ENCODE data around the gene MTERF4. TPM values are rescaled to one million over a fixed set of nuclear protein-coding genes. Genes with fewer than 3 reads are reported as not detected.

MTERF4 gene
- total RNA-seq, 3 donors from 2014 or later = 25.4 to 41.7 (median 32.2) TPM

GRCh38 chr2:241091201-241091600, 10.9 kb downstream of the MTERF4 start:
- DNase-seq (no peak), ATAC-seq (no peak)
- TF ChIP-seq, protein P1, sequence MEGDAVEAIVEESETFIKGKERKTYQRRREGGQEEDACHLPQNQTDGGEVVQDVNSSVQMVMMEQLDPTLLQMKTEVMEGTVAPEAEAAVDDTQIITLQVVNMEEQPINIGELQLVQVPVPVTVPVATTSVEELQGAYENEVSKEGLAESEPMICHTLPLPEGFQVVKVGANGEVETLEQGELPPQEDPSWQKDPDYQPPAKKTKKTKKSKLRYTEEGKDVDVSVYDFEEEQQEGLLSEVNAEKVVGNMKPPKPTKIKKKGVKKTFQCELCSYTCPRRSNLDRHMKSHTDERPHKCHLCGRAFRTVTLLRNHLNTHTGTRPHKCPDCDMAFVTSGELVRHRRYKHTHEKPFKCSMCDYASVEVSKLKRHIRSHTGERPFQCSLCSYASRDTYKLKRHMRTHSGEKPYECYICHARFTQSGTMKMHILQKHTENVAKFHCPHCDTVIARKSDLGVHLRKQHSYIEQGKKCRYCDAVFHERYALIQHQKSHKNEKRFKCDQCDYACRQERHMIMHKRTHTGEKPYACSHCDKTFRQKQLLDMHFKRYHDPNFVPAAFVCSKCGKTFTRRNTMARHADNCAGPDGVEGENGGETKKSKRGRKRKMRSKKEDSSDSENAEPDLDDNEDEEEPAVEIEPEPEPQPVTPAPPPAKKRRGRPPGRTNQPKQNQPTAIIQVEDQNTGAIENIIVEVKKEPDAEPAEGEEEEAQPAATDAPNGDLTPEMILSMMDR (IDR thresholded peaks at IDR 0.05) = no peak
- no peaks in the 10 kb centered on the region for H3K36me3 ChIP-seq (ENCODE audit: low read depth)
- no peaks in the 10 kb centered on the region for H3K4me1 ChIP-seq (ENCODE audit: low read depth)
- intact Hi-C loops (cut with DNase I, micrococcal nuclease) = no loop called here
- H3K9me3 ChIP-seq = no peaks in the 10 kb centered on the region
- no peak overlapping the region for H3K4me3 ChIP-seq

- Histone ChIP-seq H3K9me3 (no peaks in the 10 kb centered on the region), H3K36me3 (ENCODE audit: low read depth) (no peaks in the 10 kb centered on the region), H3K4me1 (ENCODE audit: low read depth) (no peaks in the 10 kb centered on the region), H3K4me3 (no peak overlapping the region)
- DNase-seq = no peak
- intact Hi-C loops (cut with DNase I, micrococcal nuclease) = no loop called here
- TF ChIP-seq, protein P1 (IDR thresholded peaks at IDR 0.05) = no peak
- ATAC-seq = no peak
These were observed 13.0 kb downstream of the MTERF4 start for GRCh38 chr2:241088791-241089732.

DNA sequence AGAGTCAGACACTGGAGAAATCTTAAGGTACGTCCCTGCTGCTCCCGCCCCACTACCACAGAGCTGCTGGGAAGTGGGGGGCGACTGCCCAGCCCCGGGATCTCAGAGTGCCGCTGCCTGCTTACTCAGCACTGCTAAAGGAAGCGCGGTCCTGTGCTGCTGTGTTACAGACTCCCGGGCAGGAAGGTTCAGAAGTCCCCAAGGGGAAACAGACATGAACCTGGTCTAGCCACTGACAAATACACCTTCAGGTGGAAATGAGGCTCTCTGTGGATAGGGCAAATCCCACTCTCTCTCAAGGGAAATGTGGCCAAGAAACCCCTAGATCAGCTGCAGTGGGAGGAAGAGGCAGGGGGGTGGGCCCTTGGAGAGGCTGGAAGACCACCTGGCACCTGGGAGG, 13.7 kb downstream of the MTERF4 start:
- H3K9me3 ChIP-seq = no peaks in the 10 kb centered on the region
- ATAC-seq (no peak), DNase-seq (no peak)
- intact Hi-C loops (cut with DNase I, micrococcal nuclease) = no loop called here
- H3K4me3 ChIP-seq = no peak overlapping the region
- no peaks in the 10 kb centered on the region for H3K36me3 ChIP-seq (ENCODE audit: low read depth)
- TF ChIP-seq, protein P1 (IDR thresholded peaks at IDR 0.05) = no peak
- H3K4me1 ChIP-seq (ENCODE audit: low read depth) = no peaks in the 10 kb centered on the region

DNA sequence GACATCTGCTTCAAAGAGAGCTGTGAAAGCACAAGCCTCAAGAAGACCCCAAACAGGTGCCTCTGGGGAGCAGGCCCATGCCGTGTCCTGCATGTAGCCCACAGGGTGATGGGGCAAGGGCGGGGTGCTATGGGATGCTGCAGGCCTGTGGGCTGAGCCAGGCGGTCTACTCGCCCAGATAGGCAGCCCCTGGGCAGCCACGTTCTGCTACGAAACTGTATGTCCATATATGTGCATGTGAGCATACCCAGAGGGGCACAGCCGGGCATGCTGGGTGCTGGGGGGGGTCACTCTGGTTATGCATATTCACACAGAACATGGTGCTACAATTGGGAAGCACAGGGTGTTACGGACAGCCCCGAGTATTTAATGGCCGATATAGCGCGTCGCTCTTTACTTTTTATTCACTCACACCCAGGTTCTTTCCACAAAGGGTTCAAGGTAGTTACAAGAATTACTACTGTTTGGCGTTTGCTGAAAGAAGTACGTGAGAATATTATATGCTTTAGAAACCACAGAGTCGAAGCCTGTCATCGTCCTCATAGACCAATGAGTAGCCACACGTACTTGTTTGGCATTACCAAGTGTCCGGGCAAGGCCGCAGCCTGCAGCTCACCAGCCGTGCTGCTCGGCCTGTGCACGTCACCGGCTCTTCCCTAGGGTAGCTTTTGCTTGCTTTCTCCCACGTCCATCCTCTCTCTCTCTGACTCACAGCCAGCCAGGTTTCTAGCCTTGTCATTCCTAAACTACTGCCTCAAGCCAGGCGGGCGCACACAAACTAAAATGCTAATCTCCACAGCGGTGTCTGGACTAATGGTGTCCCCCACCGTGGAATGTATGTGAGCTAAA, 14.4 kb downstream of the MTERF4 start:
- no peaks in the 10 kb centered on the region for H3K36me3 ChIP-seq (ENCODE audit: low read depth)
- intact Hi-C loops (cut with DNase I, micrococcal nuclease) = no loop called here
- no peaks in the 10 kb centered on the region for H3K4me1 ChIP-seq (ENCODE audit: low read depth)
- DNase-seq (no peak), ATAC-seq (no peak)
- no peak overlapping the region for H3K4me3 ChIP-seq
- no peaks in the 10 kb centered on the region for H3K9me3 ChIP-seq
- TF ChIP-seq, protein P1 (IDR thresholded peaks at IDR 0.05) = no peak

DNA sequence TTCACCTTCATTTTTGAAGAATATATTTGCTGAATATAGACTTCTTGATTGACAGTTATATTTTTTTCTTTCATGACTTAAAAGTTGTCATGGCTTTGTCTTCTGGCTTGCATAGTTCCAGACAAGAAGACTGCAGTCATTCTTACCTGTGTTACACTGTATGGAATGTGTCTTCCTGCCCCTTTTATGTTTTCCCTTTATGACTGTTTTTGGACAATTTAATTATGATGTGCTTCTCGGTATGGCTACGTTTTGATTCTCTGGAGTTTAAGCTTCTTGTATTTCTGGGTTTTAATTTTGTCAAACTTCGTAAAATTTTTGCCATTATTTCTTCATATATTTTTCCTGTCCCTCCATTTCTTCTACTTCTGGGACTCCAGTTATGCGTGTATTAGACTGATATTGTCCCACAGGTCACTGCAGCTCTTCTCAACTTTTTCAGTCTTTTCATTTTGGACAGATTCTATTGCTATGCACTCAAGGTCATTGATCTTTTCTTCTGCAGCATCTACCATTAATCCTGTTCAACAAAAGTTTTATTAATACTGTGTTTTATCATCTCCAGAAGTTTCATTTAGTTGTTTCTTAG, 17.1 kb downstream of the MTERF4 start:
- ATAC-seq (no peak), DNase-seq (no peak)
- Histone ChIP-seq H3K4me3 (no peak overlapping the region), H3K4me1 (ENCODE audit: low read depth) (no peaks in the 10 kb centered on the region), H3K36me3 (ENCODE audit: low read depth) (no peaks in the 10 kb centered on the region), H3K9me3 (no peaks in the 10 kb centered on the region)
- intact Hi-C loops (cut with DNase I, micrococcal nuclease) = no loop called here
- TF ChIP-seq, protein P1 (IDR thresholded peaks at IDR 0.05) = no peak
